Upper lobe of right lung (tissue), 1 donor: ENCODE data around the gene DHX34. TPM values are rescaled to one million over a fixed set of nuclear protein-coding genes. Genes with fewer than 3 reads are reported as not detected.

Source experiments
- ATAC-seq: fragments of 200-7000 bp; cut with Tn5 transposase; one replicate; pipeline ENCODE4 v1.9.1; 2020; ENCODE audit warnings: mild to moderate bottlenecking, moderate library complexity
- DNase-seq: peaks from one replicate; pipeline ENCODE4 v3.0.0-alpha.2; 2020
- H3K27ac ChIP-seq: fragments of 200-600 bp; one replicate; pipeline ENCODE4 v1.8.0; 2022
- H3K27me3 ChIP-seq: fragments of 200-600 bp; one replicate; pipeline ENCODE4 v1.8.0; 2022; ENCODE audit warnings: mild to moderate bottlenecking
- H3K36me3 ChIP-seq: fragments of 200-600 bp; one replicate; pipeline ENCODE4 v1.8.0; 2022
- H3K4me1 ChIP-seq: fragments of 200-600 bp; one replicate; pipeline ENCODE4 v1.8.0; 2022
- H3K4me3 ChIP-seq: fragments of 200-600 bp; one replicate; pipeline ENCODE4 v1.8.0; 2022; ENCODE audit warnings: mild to moderate bottlenecking
- H3K9me3 ChIP-seq: fragments of 200-600 bp; one replicate; pipeline ENCODE4 v1.8.0; 2022
- CTCF ChIP-seq: fragments of 200-600 bp; IDR thresholded peaks from one replicate; pipeline ENCODE4 v1.8.0; 2022; ENCODE audit warnings: antibody characterized with exemption
- intact Hi-C: fragments of 100-400 bp; cut with DNase I; formaldehyde crosslinking; loops from one replicate; pipeline ENCODE4 v1.11.0; 2022
- total RNA-seq: library from RNA; stranded (reverse); fragmentation: NEBNext Ultra II Directional; extraction: Animal tissue kit (Norgen Biotek cat#: 25700); gene quantifications from one replicate; pipeline ENCODE4 v1.2.1, GENCODE V29; 2021
- donor health status: DM: no; HTN: yes; CAD: no; lungs with severe emphysema.

DHX34 gene
- total RNA-seq, 1 donor from 2014 or later = 15.8 TPM

DNA sequence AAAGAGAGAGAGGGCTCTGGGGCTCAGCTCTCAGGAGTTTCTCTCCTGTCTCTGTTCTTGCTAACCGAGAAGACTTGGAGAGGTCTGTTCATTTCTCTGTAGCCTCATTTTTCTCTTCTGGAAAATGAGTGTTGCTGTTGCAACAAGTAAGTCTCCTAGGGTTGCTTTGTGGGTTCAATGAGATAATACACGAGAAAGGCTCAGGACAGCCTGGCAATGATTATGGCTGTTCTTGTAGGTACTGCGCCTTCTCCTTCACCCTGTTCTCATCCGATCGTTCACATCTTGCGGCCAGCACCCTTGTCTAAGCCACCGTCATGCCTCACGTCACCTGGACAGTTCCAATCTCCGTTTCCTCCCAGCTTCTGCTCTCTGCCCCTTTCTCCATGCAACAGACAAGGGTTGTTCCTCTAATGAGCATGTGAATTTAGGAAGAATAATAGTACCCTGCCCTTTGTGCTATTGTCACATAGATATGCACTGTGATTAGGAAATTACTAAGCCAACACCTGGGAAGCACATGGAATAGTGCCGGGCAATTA, 35.3 kb upstream of the DHX34 start:
- intact Hi-C loops = no loop called here
- ATAC-seq = peak; percentile 3
- Histone ChIP-seq H3K27me3 (no peaks in the 10 kb centered on the region), H3K4me1 (peaks cover 4% of the 10 kb centered on the region), H3K9me3 (no peaks in the 10 kb centered on the region), H3K27ac (no peak overlapping the region), H3K4me3 (no peak overlapping the region), H3K36me3 (no peaks in the 10 kb centered on the region)
- no peak for DNase-seq
- TF ChIP-seq CTCF = no peak

DNA sequence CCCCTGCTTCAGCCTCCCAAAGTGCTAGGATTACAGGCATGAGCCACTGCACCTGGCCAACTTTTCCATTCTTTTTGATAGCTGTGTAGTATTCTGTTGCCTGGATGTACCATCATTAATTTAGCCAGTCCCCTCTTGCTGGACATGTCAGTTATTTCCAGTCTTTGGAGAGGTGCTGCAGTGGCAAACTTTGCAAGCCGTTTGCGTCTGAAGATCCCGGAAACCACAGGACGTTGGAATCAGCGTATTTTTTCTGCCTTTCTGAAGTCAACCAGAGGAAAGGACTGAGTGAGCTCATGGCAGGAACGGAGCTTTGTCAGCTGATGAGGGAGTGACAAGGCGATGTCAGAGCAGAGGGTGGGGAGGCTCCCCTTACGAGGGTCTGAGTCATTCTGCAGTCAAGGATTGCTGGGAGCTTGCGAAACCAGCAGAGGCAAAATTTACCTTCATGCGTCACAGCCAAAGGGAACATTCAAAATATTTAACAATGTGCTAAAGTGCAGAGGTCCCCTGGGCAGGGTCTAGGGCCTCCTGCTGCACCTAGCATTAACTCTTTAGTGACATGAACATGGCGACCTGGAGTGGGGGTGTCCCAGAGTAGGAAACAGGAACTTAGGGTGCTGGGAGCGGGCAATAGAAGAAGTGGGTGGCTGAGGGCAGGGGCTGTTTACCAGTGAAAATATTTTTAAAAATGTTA, 33.8 kb upstream of the DHX34 start:
- Histone ChIP-seq H3K36me3 (no peaks in the 10 kb centered on the region), H3K4me3 (no peak overlapping the region), H3K4me1 (no peaks in the 10 kb centered on the region), H3K9me3 (no peaks in the 10 kb centered on the region), H3K27me3 (peaks cover 4% of the 10 kb centered on the region), H3K27ac (peak overlapping the region; percentile 55)
- ATAC-seq (peak; percentile 95), DNase-seq (peak; percentile 80)
- TF ChIP-seq CTCF = no peak
- intact Hi-C loops = no loop called here

- Histone ChIP-seq H3K4me3 (no peak overlapping the region), H3K9me3 (no peaks in the 10 kb centered on the region), H3K4me1 (no peaks in the 10 kb centered on the region), H3K36me3 (no peaks in the 10 kb centered on the region), H3K27ac (no peak overlapping the region), H3K27me3 (peaks cover 5% of the 10 kb centered on the region)
- no peak for TF ChIP-seq CTCF
- intact Hi-C loops = no loop called here
- ATAC-seq = no peak
- no peak for DNase-seq
These were observed 32.6 kb upstream of the DHX34 start for GRCh38 chr19:47316513-47316912.

GRCh38 chr19:47319923-47320871, 28.9 kb upstream of the DHX34 start:
- Histone ChIP-seq H3K27me3 (peaks cover 5% of the 10 kb centered on the region), H3K36me3 (no peaks in the 10 kb centered on the region), H3K4me3 (no peak overlapping the region), H3K9me3 (no peaks in the 10 kb centered on the region), H3K27ac (no peak overlapping the region), H3K4me1 (no peaks in the 10 kb centered on the region)
- DNase-seq (no peak), ATAC-seq (no peak)
- intact Hi-C loops = no loop called here
- TF ChIP-seq CTCF = no peak

- H3K4me3 ChIP-seq = no peak overlapping the region
- no peaks in the 10 kb centered on the region for H3K4me1 ChIP-seq
- TF ChIP-seq CTCF = no peak
- H3K27ac ChIP-seq = no peak overlapping the region
- DNase-seq = no peak
- H3K9me3 ChIP-seq = no peaks in the 10 kb centered on the region
- ATAC-seq = no peak
- intact Hi-C loops = no loop called here
- no peaks in the 10 kb centered on the region for H3K36me3 ChIP-seq
- H3K27me3 ChIP-seq = peaks cover 5% of the 10 kb centered on the region
These were observed 27.5 kb upstream of the DHX34 start for GRCh38 chr19:47321630-47322029.
